Measurements from ENCODE around the gene NOC3L.

The NOC3L gene

DNA sequence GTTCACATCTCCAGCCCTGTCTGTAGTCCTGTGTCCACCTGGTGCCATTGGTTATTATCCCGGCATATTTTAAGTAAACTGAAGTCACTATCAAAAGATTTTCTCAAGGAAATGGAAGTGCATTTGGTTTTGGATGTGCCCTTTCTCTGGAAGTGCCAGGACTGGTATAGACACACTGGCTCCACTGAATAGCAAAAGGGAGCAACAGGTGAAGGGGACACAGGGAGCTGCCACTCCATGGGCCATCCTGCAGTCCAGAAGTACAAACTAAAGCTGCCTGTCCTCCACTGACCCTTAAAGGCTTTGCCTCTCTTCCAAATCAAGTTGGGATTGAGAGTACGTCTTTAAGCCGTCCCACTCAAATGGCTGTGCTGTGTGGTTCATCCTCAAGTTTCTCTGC is 62.7 kb downstream of the NOC3L start:
- no peak for DNase-seq

DNA sequence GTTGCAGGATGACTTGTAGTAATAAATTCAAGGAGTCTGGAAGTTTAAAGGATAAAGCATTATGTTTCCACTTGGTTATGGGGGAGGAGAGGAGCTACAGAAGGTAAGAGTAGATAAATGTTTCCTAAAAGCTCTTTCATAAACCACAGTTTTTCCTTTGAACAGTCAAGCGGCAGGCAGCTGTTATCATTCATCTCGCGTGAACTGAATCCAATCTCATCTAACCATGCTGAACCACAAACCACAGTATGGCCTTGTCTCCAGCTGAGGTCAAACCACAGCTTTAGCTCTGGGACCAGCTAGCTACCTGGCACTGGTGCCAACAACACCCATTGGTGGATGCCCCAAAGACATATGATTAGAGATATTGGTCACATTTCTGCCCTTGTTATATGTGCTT is 63.3 kb downstream of the NOC3L start:
- DNase-seq, result peak; percentile 80

DNA sequence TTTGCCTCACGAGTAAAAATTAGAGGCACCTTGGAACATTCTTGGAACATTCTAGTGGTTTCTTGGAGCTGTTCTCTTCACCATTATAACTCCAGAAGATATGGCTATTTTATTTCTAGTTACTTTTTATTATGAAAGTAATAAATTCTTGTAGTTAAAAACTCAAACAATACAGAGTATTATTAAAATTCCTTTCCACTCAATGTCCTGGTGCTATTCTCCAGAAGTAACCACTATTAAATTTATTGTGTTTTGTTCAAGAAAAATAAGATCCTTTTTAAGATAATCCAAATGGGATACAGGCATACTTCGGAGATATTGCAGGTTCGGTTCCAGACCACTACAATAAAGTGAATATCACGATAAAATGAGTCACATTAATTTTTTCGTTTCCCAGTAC is 68.6 kb downstream of the NOC3L start:
- no peak for DNase-seq

DNA sequence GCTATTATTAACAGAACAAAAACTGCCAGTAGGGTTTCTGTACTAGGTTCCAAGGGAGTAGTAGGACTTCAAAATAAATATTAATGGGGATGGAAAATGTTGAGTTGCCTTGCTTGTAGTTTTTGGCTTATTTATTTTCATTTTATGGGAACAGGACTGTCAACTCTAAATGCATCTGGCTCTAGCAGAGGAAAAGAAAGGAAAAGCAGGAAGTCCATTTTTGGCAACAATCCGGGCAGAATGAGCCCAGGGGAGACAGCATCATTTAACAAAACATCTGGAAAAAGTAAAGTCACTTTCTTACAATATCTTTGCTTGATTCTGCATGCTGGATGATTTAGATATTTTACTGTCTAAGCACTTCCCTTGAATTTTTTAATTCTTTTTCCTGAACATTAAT is 69.4 kb downstream of the NOC3L start:
- DNase-seq, result peak; percentile 63

DNA sequence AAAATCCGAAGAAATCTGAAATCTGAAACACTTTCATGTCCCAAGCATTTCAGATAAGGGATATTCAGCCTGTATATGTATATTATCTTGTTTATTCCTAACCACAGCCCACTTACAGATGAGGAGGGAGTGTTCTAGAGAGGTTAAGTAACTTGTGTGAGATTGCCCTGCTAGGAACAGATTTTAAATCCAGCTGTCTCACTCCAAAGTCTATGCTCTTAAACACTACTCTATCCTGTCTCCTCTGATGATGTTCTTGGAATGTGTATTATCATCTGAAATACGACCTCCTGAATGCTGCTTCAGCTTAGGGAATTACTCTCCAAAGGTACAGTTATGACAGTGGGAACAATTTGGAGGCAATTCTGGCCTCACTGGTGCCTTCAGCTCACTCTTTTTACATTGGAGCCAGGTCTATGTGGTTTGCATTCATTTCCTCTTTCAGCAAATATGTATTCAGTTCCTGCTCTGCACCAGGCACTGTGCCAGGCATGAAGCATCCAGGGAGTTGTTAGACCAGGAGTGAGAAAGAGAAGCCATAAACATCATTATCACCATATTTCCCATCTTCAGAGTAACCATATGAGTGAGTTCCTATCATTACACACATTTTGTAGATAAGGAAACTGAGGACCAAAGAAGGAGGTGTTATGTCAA is 70.2 kb downstream of the NOC3L start:
- peak; percentile 88 for DNase-seq

DNA sequence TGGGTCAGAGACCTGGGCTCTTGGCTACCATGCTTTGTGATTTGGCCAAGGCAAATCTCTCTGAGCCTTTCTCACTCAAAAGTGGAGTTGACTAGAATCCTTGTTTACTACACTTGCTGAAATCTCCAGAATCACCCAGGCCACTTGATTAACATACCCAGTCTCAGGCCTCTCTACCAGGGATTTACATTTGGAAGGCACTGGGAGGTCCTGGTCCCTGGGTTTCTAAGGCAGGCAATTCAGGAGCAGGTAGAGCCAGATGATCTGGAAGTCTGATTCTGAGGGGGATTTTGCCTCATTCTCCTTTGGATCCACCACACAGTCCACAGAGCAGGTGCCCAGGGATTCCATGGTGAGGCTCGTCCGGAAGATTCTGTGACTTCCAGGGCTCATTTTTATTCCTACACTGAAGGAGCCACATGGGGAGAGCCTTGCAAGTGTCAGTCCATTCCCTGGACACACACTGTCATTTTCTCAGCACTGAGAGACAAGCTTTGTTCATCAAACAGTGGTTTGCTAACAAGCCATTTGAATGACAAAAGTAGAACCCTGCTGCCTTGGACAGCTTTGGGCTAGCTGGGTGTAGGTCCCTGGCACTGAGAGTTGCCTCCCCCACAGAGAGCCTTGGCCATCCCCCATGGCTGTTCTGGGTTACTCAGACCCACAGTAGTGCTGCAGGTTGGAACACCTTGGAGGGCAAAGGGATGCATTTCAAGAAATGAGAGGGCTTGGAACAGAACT is 74.2 kb downstream of the NOC3L start:
- DNase-seq, result no peak

DNA sequence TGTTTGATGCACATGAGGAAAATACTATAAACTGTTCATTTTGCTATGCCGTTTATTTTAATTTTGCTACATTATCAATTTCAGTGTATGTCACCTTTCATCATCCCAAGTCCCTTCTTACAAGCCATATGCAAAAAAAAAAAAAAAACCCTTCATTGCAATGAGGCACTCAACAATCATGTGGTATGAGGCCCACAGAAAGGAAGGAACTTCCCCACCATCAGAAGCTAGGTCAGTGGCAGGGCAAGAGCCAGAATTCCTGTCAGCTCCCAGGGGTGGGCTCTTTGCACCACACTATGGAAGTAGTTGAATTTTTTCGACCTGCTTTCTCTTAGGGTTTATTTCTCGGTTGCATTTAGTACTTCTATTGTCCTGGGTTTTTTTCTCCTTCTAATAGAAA is 75.4 kb downstream of the NOC3L start:
- peak; percentile 70 for DNase-seq

DNA sequence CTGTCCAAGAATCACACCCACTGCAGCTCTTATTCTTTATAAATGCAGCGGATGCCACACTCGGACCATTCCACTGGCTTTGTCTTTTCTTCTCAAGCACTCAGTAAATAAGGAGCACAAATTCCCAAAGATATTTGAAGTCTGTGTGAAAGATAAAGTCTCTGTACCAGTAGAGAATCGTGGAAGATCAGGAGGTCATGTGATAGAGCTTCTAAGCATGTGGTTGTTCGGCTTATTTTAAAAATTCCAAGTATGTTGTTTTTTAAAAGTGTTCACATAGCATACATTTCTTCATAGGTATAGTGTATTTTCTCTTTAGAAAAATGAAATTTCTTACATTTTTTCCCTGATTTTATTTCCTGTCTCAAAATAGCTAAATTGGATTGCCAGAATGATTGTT is 75.8 kb downstream of the NOC3L start:
- peak; percentile 61 for DNase-seq

DNA sequence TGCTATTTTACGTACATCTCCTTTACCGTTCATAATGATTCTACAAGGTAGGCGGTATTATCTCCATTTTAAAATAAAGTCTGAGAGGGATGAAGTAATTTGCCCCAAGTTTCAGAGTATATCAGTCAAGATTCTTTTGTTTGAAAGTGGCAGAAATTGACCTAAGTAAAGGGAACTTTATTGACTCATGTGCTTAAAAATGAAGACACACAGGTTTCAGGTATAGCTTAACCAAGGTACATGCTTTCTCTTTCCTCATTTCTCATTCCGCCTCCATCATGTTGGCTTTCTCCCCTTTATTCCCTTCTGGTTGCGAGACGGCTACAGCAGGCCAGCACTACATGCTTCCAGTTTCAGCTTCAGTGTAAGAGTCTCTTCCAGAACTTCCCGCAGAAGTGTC is 77.5 kb downstream of the NOC3L start:
- no peak for DNase-seq
